HepG2 (cell line): ENCODE data around the gene ZNF221. TPM values are rescaled to one million over a fixed set of nuclear protein-coding genes. Genes with fewer than 3 reads are reported as not detected.

Experiments
- AGO1 ChIP-seq: fragments of 200-400 bp; formaldehyde crosslinking; IDR thresholded peaks from 2 replicates; pipeline ENCODE4 v1.6.1; 2017; ENCODE audit warnings: mild to moderate bottlenecking, low read depth, low read length, moderate library complexity; ENCODE audit not compliant: poor library complexity, severe bottlenecking
- DDIT3 ChIP-seq: sonication (generic); formaldehyde crosslinking; IDR thresholded peaks from 2 replicates; pipeline ENCODE4 v1.4.0; 2020; ENCODE audit warnings: mild to moderate bottlenecking, missing genetic modification reagents
- HES4 ChIP-seq: sonication (generic); formaldehyde crosslinking; IDR thresholded peaks from 2 replicates; pipeline ENCODE4 v1.9.0; 2021; ENCODE audit warnings: mild to moderate bottlenecking, missing genetic modification reagents, borderline replicate concordance
- IRF2 ChIP-seq: IDR thresholded peaks from 2 replicates; pipeline ENCODE4 v1.6.1; 2018; ENCODE audit warnings: missing genetic modification reagents, missing compliant biosample characterization
- JUNB ChIP-seq: sonication (generic); formaldehyde crosslinking; IDR thresholded peaks from 2 replicates; pipeline ENCODE4 v1.8.0; 2022; ENCODE audit warnings: missing genetic modification reagents, mild to moderate bottlenecking, borderline replicate concordance
- MIXL1 ChIP-seq: IDR thresholded peaks from 2 replicates; pipeline ENCODE4 v1.6.1; 2016
- MTF2 ChIP-seq: sonication (generic); formaldehyde crosslinking; IDR thresholded peaks from 2 replicates; pipeline ENCODE4 v1.5.0; 2020; ENCODE audit warnings: missing genetic modification reagents, borderline replicate concordance
- NFKB2 ChIP-seq: sonication (generic); formaldehyde crosslinking; IDR thresholded peaks from 2 replicates; pipeline ENCODE4 v1.4.0; 2020; ENCODE audit warnings: missing genetic modification reagents, borderline replicate concordance
- POGZ ChIP-seq: sonication (generic); formaldehyde crosslinking; IDR thresholded peaks from 2 replicates; pipeline ENCODE4 v1.4.0; 2020; ENCODE audit warnings: mild to moderate bottlenecking, missing genetic modification reagents
- SETDB1 ChIP-seq: sonication (generic); formaldehyde crosslinking; IDR thresholded peaks from 2 replicates; pipeline ENCODE4 v1.5.1; 2020; ENCODE audit warnings: missing genetic modification reagents, mild to moderate bottlenecking, borderline replicate concordance
- SIX4 ChIP-seq: sonication (generic); formaldehyde crosslinking; IDR thresholded peaks from 2 replicates; pipeline ENCODE4 v1.4.0; 2020; ENCODE audit warnings: missing genetic modification reagents
- ZC3H13 ChIP-seq: sonication (generic); formaldehyde crosslinking; IDR thresholded peaks from 2 replicates; pipeline ENCODE4 v1.8.1; 2023; ENCODE audit warnings: mild to moderate bottlenecking, missing genetic modification reagents, moderate library complexity
- ZNF230 ChIP-seq: sonication (generic); formaldehyde crosslinking; IDR thresholded peaks from 2 replicates; pipeline ENCODE4 v1.4.0; 2020; ENCODE audit warnings: mild to moderate bottlenecking, missing genetic modification reagents
- ZNF414 ChIP-seq: sonication (generic); formaldehyde crosslinking; IDR thresholded peaks from 2 replicates; pipeline ENCODE4 v1.5.0; 2020; ENCODE audit warnings: missing genetic modification reagents
- ZNF44 ChIP-seq: sonication (generic); formaldehyde crosslinking; IDR thresholded peaks from 2 replicates; pipeline ENCODE4 v1.5.1; 2020; ENCODE audit warnings: mild to moderate bottlenecking, missing genetic modification reagents
- ZNF441 ChIP-seq: sonication (generic); formaldehyde crosslinking; IDR thresholded peaks from 2 replicates; pipeline ENCODE4 v1.7.0; 2021; ENCODE audit warnings: missing genetic modification reagents, borderline replicate concordance
- ZNF644 ChIP-seq: IDR thresholded peaks from 2 replicates; pipeline ENCODE4 v1.6.1; 2016; ENCODE audit warnings: low read depth
- ZNF670 ChIP-seq: sonication (generic); formaldehyde crosslinking; IDR thresholded peaks from 2 replicates; pipeline ENCODE4 v1.8.0; 2022; ENCODE audit warnings: mild to moderate bottlenecking, missing genetic modification reagents, borderline replicate concordance
- ZNF724P ChIP-seq: sonication (generic); formaldehyde crosslinking; IDR thresholded peaks from 2 replicates; pipeline ENCODE4 v1.8.0; 2022; ENCODE audit warnings: missing genetic modification reagents, borderline replicate concordance
- ZNF766 ChIP-seq: sonication (generic); formaldehyde crosslinking; IDR thresholded peaks from 2 replicates; pipeline ENCODE4 v1.5.0; 2020; ENCODE audit warnings: missing genetic modification reagents, borderline replicate concordance
- ZSCAN9 ChIP-seq: IDR thresholded peaks from 2 replicates; pipeline ENCODE4 v1.6.1; 2016; ENCODE audit warnings: borderline replicate concordance
- polyA plus RNA-seq, 8 experiments: library from polyadenylated mRNA; depleted of rRNA in 3 of 8; stranded (reverse) in 7 of 8; unstranded in 1 of 8; fragments of >200 nt; fragmentation: Illumina TruSeq in 4 of 8; extraction: Trizol in 4 of 8; gene quantifications; 2 replicates each; pipeline versions ENCODE4 v1.2.1 to v1.2.3, GENCODE V29; 2011 to 2016; ENCODE audit warnings: low read depth in 4 of 8, missing spikeins in 1 of 8, mixed read lengths in 1 of 8; ENCODE audit not compliant: insufficient read depth in 1 of 8
- total RNA-seq, 5 experiments: library from RNA; depleted of rRNA; stranded (reverse); fragments of >200 nt; fragmentation: Illumina TruSeq; extraction: Trizol; gene quantifications; 2 replicates each; pipeline ENCODE4 v1.2.3, GENCODE V29; 2016; ENCODE audit warnings: low read depth in 1 of 5
- TF ChIP-seq, protein P1 (sequence below): sonication (generic); formaldehyde crosslinking; IDR thresholded peaks from 2 replicates; pipeline ENCODE4 v1.5.0; 2020; ENCODE audit warnings: mild to moderate bottlenecking, missing genetic modification reagents
- TF ChIP-seq, protein P2 (sequence below): sonication (generic); formaldehyde crosslinking; IDR thresholded peaks from 2 replicates; pipeline ENCODE4 v1.8.0; 2022; ENCODE audit warnings: mild to moderate bottlenecking, missing genetic modification reagents, borderline replicate concordance
- TF ChIP-seq, protein P3 (sequence below): sonication (generic); formaldehyde crosslinking; IDR thresholded peaks from 2 replicates; pipeline ENCODE4 v1.8.1; 2023; ENCODE audit warnings: mild to moderate bottlenecking, missing genetic modification reagents

Gene ZNF221
- total and polyA plus RNA-seq, 2 of the 13 experiments (the other 11 are each of a cell fraction or from before 2014, with no cell fraction given), result 0.48 to 3.4 TPM

GRCh38 chr19:43950834-43951645, at the start of gene ZNF221 (continued):
- TF ChIP-seq ZNF644 (CRISPR knock-in tag) (0 out of 2 replicates have a peak, but pooled peaks have one; percentile 16), ZC3H13 (CRISPR knock-in tag) (no peak), ZNF724P (CRISPR knock-in tag) (no peak), AGO1 (no peak), SIX4 (CRISPR knock-in tag) (no peak), ZNF670 (CRISPR knock-in tag) (no peak), MTF2 (CRISPR knock-in tag) (peak; percentile 57; the same call in 1 of the 2 replicates), ZNF414 (peak; percentile 63; the same call in 1 of the 2 replicates), SETDB1 (CRISPR knock-in tag) (0 out of 2 replicates have a peak, but pooled peaks have one; percentile 46), ZNF766 (CRISPR knock-in tag) (no peak), NFKB2 (CRISPR knock-in tag) (peak; percentile 28; the same call in 1 of the 2 replicates), DDIT3 (CRISPR knock-in tag) (no peak), JUNB (no peak), ZNF230 (no peak), IRF2 (peak; percentile 99), ZNF44 (CRISPR knock-in tag) (0 out of 2 replicates have a peak, but pooled peaks have one; percentile 31), ZSCAN9 (CRISPR knock-in tag) (no peak), HES4 (CRISPR knock-in tag) (no peak), ZNF441 (CRISPR knock-in tag) (peak; percentile 61), MIXL1 (no peak; the same call in 1 of the 2 replicates), POGZ (CRISPR knock-in tag) (peak; percentile 89)
- TF ChIP-seq, protein P1, sequence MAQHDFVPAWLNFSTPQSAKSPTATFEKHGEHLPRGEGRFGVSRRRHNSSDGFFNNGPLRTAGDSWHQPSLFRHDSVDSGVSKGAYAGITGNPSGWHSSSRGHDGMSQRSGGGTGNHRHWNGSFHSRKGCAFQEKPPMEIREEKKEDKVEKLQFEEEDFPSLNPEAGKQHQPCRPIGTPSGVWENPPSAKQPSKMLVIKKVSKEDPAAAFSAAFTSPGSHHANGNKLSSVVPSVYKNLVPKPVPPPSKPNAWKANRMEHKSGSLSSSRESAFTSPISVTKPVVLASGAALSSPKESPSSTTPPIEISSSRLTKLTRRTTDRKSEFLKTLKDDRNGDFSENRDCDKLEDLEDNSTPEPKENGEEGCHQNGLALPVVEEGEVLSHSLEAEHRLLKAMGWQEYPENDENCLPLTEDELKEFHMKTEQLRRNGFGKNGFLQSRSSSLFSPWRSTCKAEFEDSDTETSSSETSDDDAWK (CRISPR knock-in tag), result no peak
- TF ChIP-seq, protein P2, sequence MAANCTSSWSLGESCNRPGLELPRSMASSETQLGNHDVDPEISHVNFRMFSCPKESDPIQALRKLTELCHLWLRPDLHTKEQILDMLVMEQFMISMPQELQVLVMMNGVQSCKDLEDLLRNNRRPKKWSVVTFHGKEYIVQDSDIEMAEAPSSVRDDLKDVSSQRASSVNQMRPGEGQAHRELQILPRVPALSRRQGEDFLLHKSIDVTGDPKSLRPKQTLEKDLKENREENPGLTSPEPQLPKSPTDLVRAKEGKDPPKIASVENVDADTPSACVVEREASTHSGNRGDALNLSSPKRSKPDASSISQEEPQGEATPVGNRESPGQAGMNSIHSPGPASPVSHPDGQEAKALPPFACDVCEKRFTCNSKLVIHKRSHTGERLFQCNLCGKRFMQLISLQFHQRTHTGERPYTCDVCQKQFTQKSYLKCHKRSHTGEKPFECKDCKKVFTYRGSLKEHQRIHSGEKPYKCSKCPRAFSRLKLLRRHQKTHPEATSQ, result no peak
- TF ChIP-seq, protein P3, sequence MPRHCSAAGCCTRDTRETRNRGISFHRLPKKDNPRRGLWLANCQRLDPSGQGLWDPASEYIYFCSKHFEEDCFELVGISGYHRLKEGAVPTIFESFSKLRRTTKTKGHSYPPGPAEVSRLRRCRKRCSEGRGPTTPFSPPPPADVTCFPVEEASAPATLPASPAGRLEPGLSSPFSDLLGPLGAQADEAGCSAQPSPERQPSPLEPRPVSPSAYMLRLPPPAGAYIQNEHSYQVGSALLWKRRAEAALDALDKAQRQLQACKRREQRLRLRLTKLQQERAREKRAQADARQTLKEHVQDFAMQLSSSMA (CRISPR knock-in tag), result peak; percentile 99
